NCI-H82 treated with DMSO at 0.1 percent for 48 hours (cell line): Measurements from ENCODE around the gene NRG2.
A peak's percentile ranks its signal among the peaks of the same experiment; 100 is the strongest.

Experiments
- DNase-seq: peaks from one replicate; lab custom pipeline; 2025; ENCODE audit not compliant: unreplicated experiment; lab: John Stamatoyannopoulos, UW

NRG2 gene

DNA sequence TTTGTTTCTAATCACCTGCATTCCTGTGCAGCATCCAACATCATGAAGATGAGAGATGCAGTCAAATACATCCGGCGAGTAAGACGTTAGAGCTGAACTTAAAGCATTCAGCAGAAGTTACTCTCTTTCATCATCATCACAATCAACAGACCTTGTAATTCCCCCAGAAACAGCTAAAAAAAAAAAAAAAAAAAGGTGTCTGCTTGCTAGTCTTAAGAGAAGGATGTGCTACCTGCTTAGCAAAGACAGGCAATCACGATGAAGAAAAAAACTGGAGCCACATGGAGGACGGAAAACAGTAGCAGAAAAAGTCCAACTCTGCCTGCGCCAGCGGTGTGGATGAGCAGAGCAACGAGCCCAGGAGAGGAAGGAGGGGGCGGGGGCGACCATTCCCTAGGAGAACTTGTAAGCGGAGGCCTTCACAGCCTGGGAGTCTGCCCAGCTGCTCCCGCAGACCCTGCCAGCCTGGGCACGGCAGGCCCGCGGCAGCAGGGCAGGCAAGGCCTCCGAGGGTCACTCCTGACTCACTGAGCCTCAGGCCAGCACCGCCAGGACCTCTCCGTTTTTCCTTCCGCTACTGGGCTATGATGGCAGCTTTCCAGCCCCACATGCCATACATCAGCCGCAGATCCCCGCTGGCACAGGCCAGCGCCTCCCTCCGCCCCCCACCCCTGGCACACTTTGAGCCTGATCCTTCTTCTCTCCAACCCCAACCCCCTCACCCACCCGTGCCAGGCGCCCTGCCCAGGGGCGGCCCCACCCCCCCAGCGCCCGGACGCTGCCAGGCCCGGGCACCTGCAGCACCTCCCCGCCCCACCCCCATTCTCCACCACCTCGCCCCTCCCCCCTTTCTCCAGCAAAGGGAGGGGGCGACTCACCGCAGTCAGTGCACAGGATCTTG, 1.4 kb downstream of the NRG2 start:
- DNase-seq = no peak

GRCh38 chr5:140041099-140041491, 2.0 kb downstream of the NRG2 start:
- no peak for DNase-seq

- DNase-seq = peak; percentile 56
These were observed 2.7 kb downstream of the NRG2 start for GRCh38 chr5:140040358-140040757.

DNA sequence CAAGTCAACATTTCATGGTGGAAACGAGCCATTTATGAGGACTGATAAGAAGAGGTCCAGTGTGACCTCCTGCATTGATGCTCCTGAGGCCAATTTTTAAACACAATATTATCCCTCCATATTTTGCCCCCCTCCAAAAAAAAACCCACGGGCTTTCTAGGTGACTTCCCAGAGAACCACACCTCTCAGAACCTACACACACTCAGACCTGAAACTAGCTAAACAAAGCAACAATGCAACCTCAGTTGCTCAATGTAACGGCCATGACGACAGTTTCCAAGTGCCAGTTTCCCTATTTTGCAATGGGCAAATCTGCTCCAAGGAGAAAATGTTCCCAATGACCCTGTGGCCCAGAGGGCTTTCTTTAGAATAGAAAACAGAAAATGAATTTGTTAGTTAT, 3.5 kb downstream of the NRG2 start:
- no peak for DNase-seq

DNA sequence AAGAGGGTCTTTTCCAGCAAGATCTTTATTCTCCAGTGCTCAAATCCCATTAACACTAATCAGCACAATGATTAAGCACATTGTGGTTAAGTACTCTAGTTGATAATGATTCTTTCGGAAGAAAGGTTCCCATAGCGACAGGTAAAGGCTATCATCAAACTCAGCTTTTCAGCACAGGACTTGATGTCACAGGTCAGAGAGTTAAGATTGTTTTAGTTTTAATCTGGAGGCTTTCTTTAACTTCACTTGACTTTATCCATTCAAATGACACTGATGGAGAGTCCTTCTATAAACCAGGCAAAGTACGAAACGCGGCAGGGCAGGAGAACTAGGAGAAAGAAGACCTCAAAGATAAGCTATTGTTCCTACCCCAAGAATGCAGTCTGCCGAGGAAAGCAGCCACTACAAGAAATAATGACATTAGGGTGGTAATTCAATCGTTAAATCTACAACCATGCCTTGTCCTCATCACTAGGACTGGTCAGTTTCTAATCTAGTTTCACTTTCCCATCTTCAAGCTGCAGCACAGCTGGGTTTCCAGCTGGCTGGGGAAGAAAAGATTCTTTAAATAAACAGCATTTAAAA, 4.6 kb downstream of the NRG2 start:
- peak; percentile 92 for DNase-seq

DNA sequence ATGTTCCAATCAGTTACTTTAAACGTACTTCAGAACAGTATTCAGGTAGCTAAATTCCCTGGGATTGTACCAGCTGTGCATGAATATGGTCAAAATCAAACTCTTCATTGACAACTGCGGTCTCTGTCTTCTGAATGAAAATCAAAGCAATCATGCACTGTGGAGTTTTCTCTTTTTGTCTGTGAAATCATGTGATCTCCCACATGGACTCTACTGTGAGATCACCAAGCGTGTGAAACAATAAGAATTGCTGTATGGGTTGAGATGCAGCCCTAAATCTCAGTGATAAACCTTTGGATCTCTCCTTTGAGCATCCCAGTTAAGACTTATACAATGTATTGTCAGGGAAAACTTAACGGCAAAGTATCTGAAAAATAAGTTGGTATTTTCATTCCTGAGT, 6.1 kb downstream of the NRG2 start:
- no peak for DNase-seq

DNA sequence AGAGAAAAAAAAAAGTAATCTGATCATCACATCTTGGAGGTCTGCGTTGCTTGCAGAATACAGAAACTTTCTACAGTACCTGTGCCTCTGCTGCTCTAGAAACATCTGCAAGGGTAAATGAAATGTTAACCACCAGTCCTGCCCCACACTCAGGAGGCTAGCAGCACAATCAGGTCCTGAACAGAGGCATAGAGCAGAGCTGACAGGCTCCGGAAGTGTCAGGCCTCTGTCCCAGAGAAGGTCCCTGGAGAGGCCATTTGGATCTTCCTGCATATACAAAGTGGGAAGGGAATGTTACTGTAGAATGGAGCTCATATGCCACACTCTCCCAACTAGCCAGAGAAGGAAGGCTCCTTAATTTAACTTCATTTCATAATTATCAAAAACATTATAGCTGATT, 7.2 kb downstream of the NRG2 start:
- DNase-seq = no peak

DNA sequence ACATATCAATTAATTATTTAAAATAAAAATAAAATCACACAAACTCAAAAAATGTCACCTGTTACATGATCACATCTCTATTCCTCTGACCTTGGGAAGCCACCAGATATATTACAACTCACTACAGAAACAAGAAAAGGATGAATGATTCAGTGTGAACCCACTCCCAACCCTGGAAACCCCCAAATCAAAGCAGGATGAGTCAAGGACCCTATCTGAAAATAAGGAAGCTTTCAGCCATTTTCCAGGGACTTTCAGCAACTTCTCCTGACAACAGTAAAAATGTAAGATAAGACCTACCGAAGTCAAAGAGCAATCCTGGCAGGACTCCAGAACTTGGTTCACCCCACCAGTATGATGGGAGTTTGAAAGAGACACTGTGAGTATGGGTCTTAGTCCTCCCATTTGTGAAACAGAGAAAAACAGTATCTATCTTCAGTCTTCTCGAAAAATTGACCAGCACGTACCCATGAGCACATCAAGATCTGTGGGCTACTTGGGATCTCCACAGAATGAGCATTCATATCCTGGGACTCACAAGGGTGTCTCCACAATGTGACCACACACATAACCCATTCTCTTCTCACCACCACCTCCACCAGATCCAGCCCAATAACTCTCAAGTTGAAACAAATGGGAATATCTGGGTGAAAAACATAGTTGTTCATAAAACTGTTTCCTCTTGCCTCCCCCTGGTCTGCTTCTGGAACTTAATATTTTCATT, 9.9 kb downstream of the NRG2 start:
- no peak for DNase-seq

GRCh38 chr5:140032296-140032695, 10.8 kb downstream of the NRG2 start:
- no peak for DNase-seq

- no peak for DNase-seq
These were observed 15.3 kb downstream of the NRG2 start for GRCh38 chr5:140027807-140028206.

- no peak for DNase-seq
These were observed 17.4 kb downstream of the NRG2 start for GRCh38 chr5:140025736-140026135.

DNA sequence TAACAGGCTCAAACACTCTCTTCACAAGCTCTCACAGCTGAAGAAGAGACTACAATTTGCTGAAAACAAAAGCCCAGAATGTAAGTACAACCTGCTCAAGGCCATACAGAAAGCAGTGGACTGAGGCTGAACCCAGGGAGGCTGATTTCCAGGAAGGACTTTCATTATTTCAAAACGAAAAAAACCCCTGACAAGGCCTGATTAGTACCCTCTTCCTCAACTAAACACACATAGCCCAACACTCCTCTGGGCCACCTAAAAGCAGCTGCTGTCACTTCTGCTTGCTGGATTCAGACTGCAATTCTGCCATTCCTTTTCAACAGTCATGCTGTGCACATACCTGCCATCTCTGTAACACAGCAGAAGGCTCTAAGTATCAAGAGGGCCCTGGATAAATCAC, 18.2 kb downstream of the NRG2 start:
- DNase-seq = no peak

DNA sequence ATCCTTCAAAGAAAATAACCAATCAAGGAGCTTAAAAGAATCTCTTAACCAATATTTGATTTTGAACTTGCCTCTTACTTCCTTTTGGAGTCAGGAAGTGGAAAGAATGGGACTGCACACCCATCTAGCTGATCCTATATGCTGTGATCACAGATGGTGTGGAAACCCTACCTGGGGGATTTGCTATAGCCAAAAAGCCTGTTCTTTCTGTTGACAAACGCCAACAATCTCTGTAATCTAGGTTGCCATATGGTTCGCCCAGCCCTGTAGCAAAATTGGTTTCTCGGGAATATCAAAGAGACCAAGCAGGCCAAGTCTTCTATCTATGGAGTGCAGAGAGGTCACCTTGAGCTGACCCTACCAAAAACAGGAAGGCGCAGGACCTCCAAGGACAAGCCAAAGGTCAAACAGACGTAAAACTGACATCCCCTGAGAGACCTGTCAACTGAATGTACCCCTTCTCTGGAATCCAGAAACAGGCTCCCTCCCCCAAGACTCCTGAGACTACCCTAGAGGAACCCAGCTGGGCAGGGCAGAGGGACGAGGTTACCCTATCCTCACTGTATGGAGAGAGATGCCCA, 19.4 kb downstream of the NRG2 start:
- DNase-seq = peak; percentile 93

DNA sequence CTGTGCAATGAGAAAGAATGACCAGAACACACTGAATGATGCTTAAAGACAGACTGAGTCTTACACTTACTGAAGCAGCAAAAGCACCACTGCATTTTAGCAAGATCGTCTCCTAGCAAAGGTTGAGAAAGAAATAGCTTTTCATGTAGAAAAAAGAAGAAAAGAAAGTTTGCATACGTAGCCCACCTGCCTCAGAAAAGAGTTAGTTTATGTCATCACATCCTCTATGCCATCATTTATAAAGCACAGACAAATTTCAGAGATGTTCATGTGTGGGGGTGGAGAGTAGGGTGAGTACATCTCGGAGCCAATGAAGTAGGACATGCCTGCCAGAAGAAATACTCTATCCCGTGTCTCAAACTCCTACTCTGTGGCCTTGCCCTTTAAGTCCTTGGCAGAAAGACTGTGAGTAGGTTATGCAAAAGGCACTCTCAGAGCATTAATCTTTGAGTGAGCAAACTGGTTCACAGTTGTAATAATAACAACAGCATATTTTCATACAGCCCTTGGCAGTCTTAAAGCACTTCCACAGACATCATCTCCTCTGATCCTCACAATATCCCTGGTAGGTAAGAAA, 22.4 kb downstream of the NRG2 start:
- no peak for DNase-seq

DNA sequence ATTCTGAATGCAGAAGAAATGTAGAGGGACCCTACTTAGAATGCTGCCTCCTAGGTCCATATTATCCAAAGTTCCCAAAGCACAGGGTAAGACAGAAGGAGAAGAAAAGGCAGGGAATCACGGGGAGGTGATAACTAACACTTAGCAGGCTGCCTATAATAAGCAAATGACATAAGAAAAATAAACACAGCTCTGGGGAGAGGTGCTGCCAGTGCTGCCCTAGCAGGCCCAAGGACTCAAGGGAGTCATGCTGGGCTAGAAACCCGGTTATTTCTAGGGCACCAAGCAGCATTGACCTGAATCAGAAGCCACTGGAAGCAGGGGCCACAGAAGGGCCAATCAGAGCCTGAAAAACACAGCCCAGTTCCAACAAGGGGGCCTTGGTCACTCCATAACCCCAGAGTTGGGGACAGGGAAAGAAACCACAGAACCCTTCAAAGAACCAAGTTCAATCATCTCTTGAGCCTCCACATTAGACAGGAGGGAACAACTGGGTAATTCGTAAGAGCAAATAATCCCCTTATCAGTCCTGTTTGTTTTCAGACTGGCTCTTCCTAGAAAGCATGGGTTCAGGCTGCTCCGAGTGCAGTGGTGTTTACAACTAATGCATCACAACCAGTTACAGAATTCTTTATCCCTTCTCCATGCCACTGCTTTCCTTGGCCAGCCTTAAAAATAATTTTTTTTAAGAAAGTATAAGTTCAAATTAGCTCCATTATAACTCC, 24.0 kb downstream of the NRG2 start:
- DNase-seq = peak; percentile 47

GRCh38 chr5:140018517-140018916, 24.6 kb downstream of the NRG2 start:
- DNase-seq = no peak

DNA sequence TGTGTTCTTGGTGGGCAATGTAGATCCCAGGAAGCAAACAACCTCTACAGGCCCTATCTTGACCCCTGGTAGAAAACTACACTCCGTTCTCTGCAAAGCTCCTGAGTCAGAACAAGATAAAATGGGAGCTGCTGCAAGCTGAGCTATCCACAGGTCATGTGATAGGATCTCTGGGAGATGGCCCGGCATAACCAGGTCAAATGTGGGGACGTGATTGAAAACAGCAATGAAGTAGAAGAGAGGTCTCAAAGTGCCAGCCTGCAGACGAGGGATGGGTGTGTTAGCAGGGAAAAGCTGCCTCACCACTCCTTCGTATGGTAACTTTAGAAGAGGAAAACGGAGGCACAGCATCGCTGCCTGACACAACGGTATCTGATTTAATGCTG, 25.0 kb downstream of the NRG2 start:
- DNase-seq = no peak

DNA sequence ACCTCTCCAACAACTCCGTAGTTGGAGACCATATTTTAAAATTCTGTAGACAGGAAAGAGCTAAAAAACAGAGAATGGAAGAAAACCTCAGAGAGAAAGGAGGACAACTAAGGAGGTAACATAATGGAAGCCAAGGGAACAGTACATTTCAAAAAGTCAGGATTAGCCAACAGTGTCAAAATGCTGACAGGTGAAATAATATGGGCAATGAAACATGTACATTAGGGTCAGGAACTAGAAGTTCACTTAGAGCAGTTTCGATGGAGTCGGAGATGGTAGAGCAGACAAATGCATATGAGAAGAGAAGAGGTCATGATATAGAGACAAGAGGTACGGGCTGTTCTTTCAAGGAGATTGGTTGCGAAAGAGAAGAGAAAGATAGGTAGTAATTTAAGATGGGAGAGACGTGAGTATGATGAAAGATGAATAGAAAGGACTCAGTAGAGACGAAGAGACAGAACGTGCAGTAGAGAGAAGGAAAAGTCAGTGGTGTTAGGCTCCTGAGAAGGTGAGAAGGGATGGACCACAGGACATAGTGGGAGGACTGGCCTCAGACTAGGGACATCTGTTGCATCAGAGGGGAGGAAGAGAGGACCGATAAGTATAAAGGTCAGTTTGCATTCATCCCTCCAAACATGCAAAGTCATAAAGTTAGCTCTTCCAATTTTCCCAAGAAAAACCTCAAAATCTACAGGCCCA, 25.6 kb downstream of the NRG2 start:
- no peak for DNase-seq

GRCh38 chr5:140015706-140016105, 27.4 kb downstream of the NRG2 start:
- no peak for DNase-seq

GRCh38 chr5:140014751-140015150, 28.3 kb downstream of the NRG2 start:
- DNase-seq = no peak
